HEK293T (cell line): ENCODE measurements around the gene RRP15.

Source experiments
- ELF4 ChIP-seq: fragments of 450-650 bp; IDR thresholded peaks from 2 replicates; pipeline ENCODE4 v1.6.1; 2017; ENCODE audit warnings: antibody characterized with exemption
- TF ChIP-seq, protein P1 (sequence below): fragments of 450-650 bp; IDR thresholded peaks from 2 replicates; pipeline ENCODE4 v1.6.1; 2016

DNA sequence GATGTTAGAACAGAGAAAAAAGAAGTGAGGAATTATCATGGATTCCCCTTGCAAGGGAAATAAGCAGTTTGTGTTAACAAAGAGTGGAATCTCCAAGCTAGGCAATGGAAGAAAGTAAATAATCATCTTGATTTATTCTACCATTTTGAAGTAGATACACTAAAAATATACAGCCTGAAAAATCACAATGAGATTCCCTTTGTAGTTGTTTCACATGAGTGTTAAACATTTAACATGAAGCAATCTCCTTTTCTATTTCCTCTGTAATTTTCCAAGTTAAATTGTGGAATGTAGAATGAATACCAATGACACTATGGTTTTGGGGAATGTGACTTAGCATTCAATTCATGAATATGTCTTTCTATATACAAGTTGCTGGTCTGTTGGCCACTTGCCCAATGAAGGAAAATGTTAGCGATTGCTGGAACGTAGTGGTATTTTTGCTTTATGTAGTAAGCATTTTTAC lies 65.7 kb downstream of the RRP15 start:
- TF ChIP-seq, protein P1, sequence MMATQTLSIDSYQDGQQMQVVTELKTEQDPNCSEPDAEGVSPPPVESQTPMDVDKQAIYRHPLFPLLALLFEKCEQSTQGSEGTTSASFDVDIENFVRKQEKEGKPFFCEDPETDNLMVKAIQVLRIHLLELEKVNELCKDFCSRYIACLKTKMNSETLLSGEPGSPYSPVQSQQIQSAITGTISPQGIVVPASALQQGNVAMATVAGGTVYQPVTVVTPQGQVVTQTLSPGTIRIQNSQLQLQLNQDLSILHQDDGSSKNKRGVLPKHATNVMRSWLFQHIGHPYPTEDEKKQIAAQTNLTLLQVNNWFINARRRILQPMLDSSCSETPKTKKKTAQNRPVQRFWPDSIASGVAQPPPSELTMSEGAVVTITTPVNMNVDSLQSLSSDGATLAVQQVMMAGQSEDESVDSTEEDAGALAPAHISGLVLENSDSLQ, result no peak
- TF ChIP-seq ELF4, result no peak
